UCSD-AML1 (cell line): ENCODE data around the gene PTMA.
A peak's percentile ranks its signal among the peaks of the same experiment; 100 is the strongest.
"Not testable (repeated sequence)": the region's sequence is repeated elsewhere in the genome, so short reads cannot be mapped to it uniquely, and the experiment has no call there.

Experiments
- DNase-seq: peaks from one replicate; lab custom pipeline; 2025; ENCODE audit not compliant: unreplicated experiment; lab: John Stamatoyannopoulos, UW

The PTMA gene

GRCh38 chr2:231714639-231715498 lies 6.5 kb downstream of the PTMA start:
- peak; percentile 75 for DNase-seq

DNA sequence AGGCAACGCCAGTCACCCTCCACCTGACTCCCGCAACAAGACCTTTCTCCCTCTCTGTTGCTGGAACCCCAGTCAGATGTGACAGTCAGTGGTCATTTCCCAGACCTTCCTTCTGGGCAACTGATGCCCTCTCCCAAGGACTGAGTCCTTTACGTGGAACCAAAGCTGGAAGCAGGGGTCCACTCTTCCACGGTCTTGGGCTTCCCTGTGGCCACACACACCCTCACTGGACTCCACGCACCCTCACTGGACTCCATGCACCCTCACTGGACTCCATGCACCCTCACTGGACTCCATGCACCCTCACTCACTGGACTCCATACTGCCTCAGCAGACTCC lies 7.1 kb downstream of the PTMA start:
- no peak for DNase-seq

GRCh38 chr2:231715988-231716616 lies 7.8 kb downstream of the PTMA start:
- no peak for DNase-seq

GRCh38 chr2:231716666-231717280 lies 8.4 kb downstream of the PTMA start:
- DNase-seq, result no peak

- no peak for DNase-seq
These were observed 9.2 kb downstream of the PTMA start for GRCh38 chr2:231717281-231718171.

DNA sequence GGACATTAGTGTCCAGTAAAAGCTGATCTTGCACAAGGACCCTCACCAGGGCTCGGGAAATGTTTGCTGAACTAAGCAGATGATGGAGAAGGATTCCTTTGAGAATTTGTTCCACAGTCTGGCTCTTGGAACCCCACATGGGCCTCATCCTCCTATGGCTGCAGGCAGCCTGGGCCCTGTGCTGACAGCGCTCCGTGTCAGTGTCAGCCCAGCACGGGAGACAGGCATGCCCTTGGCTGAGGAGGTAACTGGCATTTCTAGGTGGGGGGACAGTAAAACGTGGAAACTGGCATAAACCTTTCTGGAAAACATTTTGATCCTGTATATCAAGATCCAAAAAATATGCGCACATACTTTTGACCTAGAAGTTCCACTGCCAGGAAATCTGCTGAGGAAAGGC lies 10.5 kb downstream of the PTMA start:
- no peak for DNase-seq

GRCh38 chr2:231720292-231720986 lies 12.1 kb downstream of the PTMA start:
- no peak for DNase-seq

- no peak for DNase-seq
These were observed 13.0 kb downstream of the PTMA start for GRCh38 chr2:231720987-231721966.

DNA sequence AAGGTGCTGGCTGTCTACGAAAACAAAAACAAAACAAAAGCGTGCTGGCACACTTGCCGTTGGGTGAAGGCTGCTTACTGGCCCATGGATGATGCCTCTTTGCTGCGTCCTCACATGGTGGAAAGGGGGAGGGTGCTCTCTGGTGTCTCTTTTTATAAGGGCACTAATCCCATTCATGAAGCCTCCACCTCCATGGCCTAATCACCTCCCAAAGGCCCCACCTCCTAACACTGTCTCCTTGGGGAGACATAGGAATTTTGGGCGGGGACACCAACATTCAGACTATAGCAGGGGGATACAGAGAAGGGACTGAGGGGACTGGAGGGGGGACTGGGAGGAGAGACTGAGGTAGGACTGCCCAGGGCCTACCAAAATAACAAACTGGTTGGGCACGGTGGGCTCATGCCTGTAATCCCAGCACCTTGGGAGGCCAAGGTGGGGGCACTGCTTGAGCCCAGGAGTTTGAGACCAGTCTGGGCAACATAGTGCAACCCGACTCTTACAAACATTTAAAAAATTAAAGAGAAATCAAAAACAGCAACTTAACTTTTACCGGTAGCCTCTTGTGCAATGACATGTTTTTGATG lies 14.5 kb downstream of the PTMA start:
- DNase-seq, result no peak

GRCh38 chr2:231725476-231725875 lies 17.2 kb downstream of the PTMA start:
- no peak for DNase-seq

GRCh38 chr2:231726276-231726675 lies 18.0 kb downstream of the PTMA start:
- DNase-seq, result no peak

DNA sequence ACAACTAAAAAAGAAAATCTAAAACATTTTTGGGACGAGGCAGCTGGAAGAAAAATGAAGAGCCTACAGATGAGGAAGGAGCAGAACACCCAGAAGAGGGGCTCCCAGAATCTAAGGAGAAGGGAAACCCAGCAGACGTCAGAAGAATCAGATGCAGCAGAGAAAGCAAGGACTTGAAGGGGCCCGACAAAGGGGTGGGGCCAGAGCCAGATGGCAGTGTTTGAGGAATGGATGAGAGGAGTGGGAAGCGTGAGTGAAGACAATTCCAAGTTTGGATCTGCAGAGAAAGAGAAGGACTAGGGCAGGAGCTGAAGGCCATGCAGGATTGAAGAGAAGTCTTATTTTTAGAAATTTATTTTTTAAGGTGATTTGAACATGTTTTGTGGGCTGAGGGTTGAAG lies 19.3 kb downstream of the PTMA start:
- DNase-seq, result no peak

- DNase-seq, result no peak
These were observed 24.3 kb downstream of the PTMA start for GRCh38 chr2:231732604-231733003.

DNA sequence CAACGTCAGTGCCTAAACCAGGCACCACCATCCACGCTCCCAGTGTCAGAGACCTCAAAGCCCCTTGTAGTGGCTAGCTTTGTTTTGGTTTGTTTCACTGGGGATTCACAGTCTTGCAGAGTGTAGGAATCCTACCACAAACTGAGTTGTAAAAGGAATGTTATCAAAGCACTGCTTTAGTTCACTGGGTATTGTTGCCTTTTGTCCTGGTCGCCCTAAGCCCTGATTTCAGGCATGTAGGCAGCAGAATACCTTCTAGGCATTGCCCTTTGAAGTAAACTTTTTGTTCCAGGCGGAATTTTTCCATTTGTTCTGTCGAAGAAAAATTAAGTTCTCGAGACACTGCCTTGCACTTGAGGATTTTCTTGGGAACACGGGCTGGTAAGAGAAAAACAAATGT lies 29.4 kb downstream of the PTMA start:
- DNase-seq, result no peak

- DNase-seq, result no peak
These were observed 35.2 kb downstream of the PTMA start for GRCh38 chr2:231743376-231744116.

DNA sequence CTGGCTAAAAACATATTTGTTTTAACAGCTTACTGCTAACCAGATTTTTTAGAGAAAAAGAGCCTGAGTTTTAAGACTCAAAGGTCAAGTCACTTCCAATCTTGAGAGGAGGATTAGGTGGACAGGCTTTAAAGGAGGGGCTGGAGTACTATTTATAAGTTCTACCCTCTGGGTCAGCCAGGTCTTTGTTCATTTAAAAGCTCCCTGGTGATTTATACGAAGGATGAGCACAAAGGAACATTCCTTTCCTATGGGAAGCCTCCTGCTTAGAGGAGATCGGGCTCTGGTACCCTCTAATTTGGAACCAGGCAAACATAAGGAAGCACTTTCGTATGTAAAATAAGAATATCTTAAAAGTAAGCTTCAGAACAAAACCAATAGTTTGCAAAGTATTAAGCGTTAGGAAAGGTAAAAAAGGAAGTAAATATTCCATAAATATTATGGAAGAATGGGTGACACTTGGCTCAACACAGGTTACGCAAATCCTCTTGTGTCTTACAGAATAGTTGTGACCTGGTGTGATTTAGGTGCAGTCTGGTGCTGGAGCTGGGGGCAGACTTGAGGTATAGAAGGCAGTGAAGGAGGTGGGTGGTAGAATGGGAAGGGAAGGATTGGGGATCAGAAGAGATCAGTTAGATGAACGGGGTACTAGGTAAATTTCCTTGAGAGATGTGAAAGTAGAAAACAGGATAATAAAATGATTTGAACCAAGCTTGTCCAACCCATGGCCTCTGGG lies 37.1 kb downstream of the PTMA start:
- no peak for DNase-seq

DNA sequence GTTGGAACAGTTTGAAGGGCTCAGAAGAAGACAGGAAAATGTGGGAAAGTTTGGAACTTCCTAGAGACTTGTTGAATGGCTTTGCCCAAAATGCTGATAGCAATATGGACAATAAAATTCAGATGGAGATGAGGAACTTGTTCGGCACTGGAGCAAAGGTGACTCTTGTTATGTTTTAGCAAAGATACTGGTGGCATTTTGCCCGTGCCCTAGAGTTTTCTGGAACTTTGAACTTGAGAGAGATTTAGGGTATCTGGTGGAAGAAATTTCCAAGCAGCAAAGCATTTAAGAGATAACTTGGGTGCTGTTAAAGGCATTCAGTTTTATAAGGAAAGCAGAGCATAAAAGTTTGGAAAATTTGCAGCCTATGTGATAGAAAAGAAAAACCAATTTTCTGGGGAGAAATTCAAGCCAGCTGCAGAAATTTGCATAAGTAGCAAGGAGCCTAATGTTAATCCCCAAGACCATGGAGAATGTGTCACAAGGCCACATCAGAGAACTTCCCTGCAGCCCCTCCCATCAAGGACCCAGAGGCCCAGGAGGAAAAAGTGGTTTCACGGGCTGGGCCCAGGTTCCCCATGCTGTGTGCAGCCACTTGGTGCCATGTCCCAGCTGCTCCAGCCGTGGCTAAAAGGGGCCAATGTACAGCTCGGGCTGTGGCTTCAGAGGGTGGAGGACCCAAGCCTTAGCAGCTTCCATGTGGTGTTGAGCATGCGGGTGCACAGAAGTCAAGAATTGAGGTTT lies 40.0 kb downstream of the PTMA start:
- DNase-seq, result not testable (repeated sequence)
